GM13976 (cell line): Measurements from ENCODE around the gene CFP.
"Not testable (repeated sequence)": the region's sequence is repeated elsewhere in the genome, so short reads cannot be mapped to it uniquely, and the experiment has no call there.

ENCODE experiments used
- DNase-seq: peaks from one replicate; pipeline ENCODE4 v3.0.0; 2012; ENCODE audit warnings: low spot score
- in situ Hi-C: fragments of 300-500 bp; cut with MboI; formaldehyde crosslinking; loops from one replicate; pipeline ENCODE4 v1.12.0; 2022; ENCODE audit warnings: low sequenced_read_pairs, mixed read lengths, inconsistent platforms; ENCODE audit not compliant: unreplicated experiment
- TF ChIP-seq, protein P1 (sequence below): IDR thresholded peaks from 2 replicates; pipeline ENCODE4 v1.5.1; 2012; ENCODE audit warnings: borderline replicate concordance, mild to moderate bottlenecking; ENCODE audit not compliant: insufficient read depth; ENCODE audit errors: extremely low read depth, missing control alignments, control extremely low read depth

Gene CFP

GRCh38 chrX:47607091-47607490, 22.6 kb downstream of the CFP start:
- TF ChIP-seq, protein P1, sequence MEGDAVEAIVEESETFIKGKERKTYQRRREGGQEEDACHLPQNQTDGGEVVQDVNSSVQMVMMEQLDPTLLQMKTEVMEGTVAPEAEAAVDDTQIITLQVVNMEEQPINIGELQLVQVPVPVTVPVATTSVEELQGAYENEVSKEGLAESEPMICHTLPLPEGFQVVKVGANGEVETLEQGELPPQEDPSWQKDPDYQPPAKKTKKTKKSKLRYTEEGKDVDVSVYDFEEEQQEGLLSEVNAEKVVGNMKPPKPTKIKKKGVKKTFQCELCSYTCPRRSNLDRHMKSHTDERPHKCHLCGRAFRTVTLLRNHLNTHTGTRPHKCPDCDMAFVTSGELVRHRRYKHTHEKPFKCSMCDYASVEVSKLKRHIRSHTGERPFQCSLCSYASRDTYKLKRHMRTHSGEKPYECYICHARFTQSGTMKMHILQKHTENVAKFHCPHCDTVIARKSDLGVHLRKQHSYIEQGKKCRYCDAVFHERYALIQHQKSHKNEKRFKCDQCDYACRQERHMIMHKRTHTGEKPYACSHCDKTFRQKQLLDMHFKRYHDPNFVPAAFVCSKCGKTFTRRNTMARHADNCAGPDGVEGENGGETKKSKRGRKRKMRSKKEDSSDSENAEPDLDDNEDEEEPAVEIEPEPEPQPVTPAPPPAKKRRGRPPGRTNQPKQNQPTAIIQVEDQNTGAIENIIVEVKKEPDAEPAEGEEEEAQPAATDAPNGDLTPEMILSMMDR: no peak
- DNase-seq: no peak
- in situ Hi-C loops: no loop called here

DNA sequence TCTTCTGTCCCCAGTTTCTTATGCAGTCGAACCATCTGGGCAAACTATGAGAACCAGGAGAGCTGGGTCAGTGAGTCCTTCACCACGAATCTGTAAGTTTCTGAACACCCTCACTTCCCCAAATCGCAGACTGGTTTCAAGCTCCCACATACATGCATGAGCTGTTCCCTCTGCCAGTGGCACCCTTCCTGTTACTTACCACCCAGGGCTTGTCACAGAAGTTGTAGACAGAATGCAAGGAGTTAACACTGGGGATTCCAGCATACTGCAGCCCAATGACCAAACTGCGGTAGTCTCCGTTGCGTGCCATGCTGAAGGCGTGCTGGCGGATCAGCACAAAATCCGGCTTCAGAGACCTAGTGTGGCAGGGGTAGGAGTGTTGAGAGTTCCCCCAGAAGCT, 24.7 kb downstream of the CFP start:
- DNase-seq: no peak
- in situ Hi-C loops: no loop called here
- TF ChIP-seq, protein P1: no peak

DNA sequence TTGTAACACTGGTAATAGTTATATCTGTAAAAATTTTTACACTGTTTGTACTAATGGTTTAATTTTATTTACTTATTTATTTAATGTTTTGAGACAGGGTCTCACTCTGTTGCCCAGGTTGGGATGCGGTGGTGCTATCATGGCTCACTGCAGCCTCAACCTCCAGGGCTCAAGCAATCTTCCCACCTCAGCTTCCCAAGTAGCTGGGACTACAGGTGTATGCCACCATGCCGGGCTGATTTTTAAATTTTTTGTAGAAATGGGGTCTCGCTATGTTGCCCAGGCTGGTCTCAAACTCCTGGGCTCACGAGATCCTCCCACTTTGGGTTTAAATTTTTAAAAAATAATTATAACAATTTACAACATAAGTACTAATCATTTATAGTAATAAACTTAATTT, 26.6 kb downstream of the CFP start:
- in situ Hi-C loops, DNase-seq: not testable (repeated sequence)

GRCh38 chrX:47597222-47597621, 32.5 kb downstream of the CFP start:
- no peak for DNase-seq
- in situ Hi-C loops: no loop called here
- TF ChIP-seq, protein P1: no peak

GRCh38 chrX:47596256-47596655, 33.5 kb downstream of the CFP start:
- DNase-seq: no peak
- in situ Hi-C loops: no loop called here

GRCh38 chrX:47595716-47596251, 33.9 kb downstream of the CFP start:
- TF ChIP-seq, protein P1: no peak
- in situ Hi-C loops: no loop called here

More at GRCh38 chrX:47596256-47596655, 33.5 kb downstream of the CFP start:
- TF ChIP-seq, protein P1: no peak

GRCh38 chrX:47593522-47593921, 36.2 kb downstream of the CFP start:
- no peak for DNase-seq
- TF ChIP-seq, protein P1: no peak
- in situ Hi-C loops: no loop called here

More at GRCh38 chrX:47595716-47596251, 33.9 kb downstream of the CFP start:
- DNase-seq: no peak
